ENCODE data around the gene ARHGEF18. TPM values are rescaled to one million over a fixed set of nuclear protein-coding genes. Genes with fewer than 3 reads are reported as not detected.

ARHGEF18 gene
- total and polyA plus RNA-seq, 2 experiments from 2014 or later = 12.8 to 47.6 TPM

GRCh38 chr19:7355151-7355820 is 6.5 kb downstream of the ARHGEF18 start (continued):
- no peak for TF ChIP-seq ETS1 (IDR thresholded peaks at IDR 0.05)
- no peak for TF ChIP-seq EZH2phosphoT487 (IDR thresholded peaks at IDR 0.05; ENCODE audit: unreplicated experiment)
- TF ChIP-seq POLR2AphosphoS5 (IDR thresholded peaks at IDR 0.05; ENCODE audit: low read depth) = no peak
- TF ChIP-seq NANOG (IDR thresholded peaks at IDR 0.05; ENCODE audit: borderline replicate concordance) = no peak
- no peak for TF ChIP-seq REST (IDR thresholded peaks at IDR 0.05; ENCODE audit: unreplicated experiment)
- no peak for TF ChIP-seq CTCF (conservative IDR thresholded peaks at IDR 0.05; ENCODE audit: low read depth in 2 of 2)
- TF ChIP-seq JUNB (IDR thresholded peaks at IDR 0.05; ENCODE audit: unreplicated experiment) = no peak
- no peak for TF ChIP-seq EZH2 (IDR thresholded peaks at IDR 0.05; ENCODE audit: low read depth, unreplicated experiment)
- no peak for TF ChIP-seq ZNF114 (CRISPR knock-in tag; IDR thresholded peaks at IDR 0.05)
- TF ChIP-seq STAT1 (IDR thresholded peaks at IDR 0.05; ENCODE audit: unreplicated experiment) = no peak

- no peaks in the 10 kb centered on the region for H3K4me1 Mint-ChIP-seq
- no peaks in the 10 kb centered on the region for H3F3A ChIP-seq (replicated peaks; ENCODE audit: low read depth)
- no peak overlapping the region for H3K4me3 Mint-ChIP-seq
- no peak for ATAC-seq
- no peaks in the 10 kb centered on the region for H4K20me1 ChIP-seq (replicated peaks; ENCODE audit: insufficient read depth)
- no peak for DNase-seq (ENCODE audit: low spot score)
- H3K27ac ChIP-seq (ENCODE audit: low read depth) = no peak overlapping the region
- no peak overlapping the region for H2AFZ ChIP-seq
- H3K36me3 Mint-ChIP-seq (ENCODE audit: low read depth) = peaks cover 5% of the 10 kb centered on the region; the same call in 2 of the 3 replicates
- peaks cover 9% of the 10 kb centered on the region for H3K27me3 Mint-ChIP-seq (ENCODE audit: insufficient read depth, low read depth, poor library complexity)
- H3K9me2 ChIP-seq (ENCODE audit: insufficient read depth) = 0 out of 2 replicates have a peak, but pooled peaks cover 5% of the 10 kb centered on the region
- H3K79me2 ChIP-seq (replicated peaks; ENCODE audit: insufficient read depth) = no peaks in the 10 kb centered on the region
- H3K27me3 ChIP-seq (ENCODE audit: insufficient read depth) = no peaks in the 10 kb centered on the region
- no peak overlapping the region for H3K27ac Mint-ChIP-seq
- no peak overlapping the region for H3K4me2 ChIP-seq
- no peaks in the 10 kb centered on the region for H3K36me3 ChIP-seq (ENCODE audit: insufficient read depth)
- H3K9me3 Mint-ChIP-seq = peaks cover 21% of the 10 kb centered on the region
- H3K4me3 ChIP-seq = no peak overlapping the region
- no peaks in the 10 kb centered on the region for H3K4me1 ChIP-seq (ENCODE audit: insufficient read depth)
- TF ChIP-seq ZNF114 (CRISPR knock-in tag; IDR thresholded peaks at IDR 0.05) (no peak), ZNF462 (CRISPR knock-in tag; IDR thresholded peaks at IDR 0.05) (no peak), ZNF331 (CRISPR knock-in tag; IDR thresholded peaks at IDR 0.05; ENCODE audit: low read depth) (no peak)
Observed at GRCh38 chr19:7355871-7356270, 7.1 kb downstream of the ARHGEF18 start.
